PC-3 (cell line): Measurements from ENCODE around the gene SCNN1B. TPM values are rescaled to one million over a fixed set of nuclear protein-coding genes. Genes with fewer than 3 reads are reported as not detected.
A peak's percentile ranks its signal among the peaks of the same experiment; 100 is the strongest.

Source experiments
- ATAC-seq: fragments of 200-7000 bp; cut with Tn5 transposase; 2 replicates; pipeline ENCODE4 v1.9.1; 2020; ENCODE audit warnings: mild to moderate bottlenecking, moderate library complexity
- BruUV-seq: library from RNA; stranded (reverse); fragments of 400-500 nt; replicated peaks from 2 replicates; lab custom pipeline; 2021; lab: Mats Ljungman, UMichigan
- CTCF ChIA-PET: fragments of 300-600 bp; sonication (Branson Sonifier 250); formaldehyde crosslinking; loops from one replicate; lab custom pipeline; 2022; ENCODE audit warnings: antibody characterized with exemption; lab: Charles Lee
- POLR2A ChIA-PET: fragments of 300-600 bp; sonication (Branson Sonifier 250); formaldehyde crosslinking; loops from one replicate; lab custom pipeline; 2022; ENCODE audit warnings: antibody characterized with exemption; ENCODE audit not compliant: unreplicated experiment; lab: Charles Lee
- DNase-seq: peaks from one replicate; pipeline ENCODE4 v3.0.0-alpha.2; 2015
- H2AFZ ChIP-seq: fragments of 300-600 bp; sonication (generic); 2 replicates; pipeline ENCODE4 v1.6.0; 2016; ENCODE audit warnings: antibody characterized with exemption, low read length
- H3F3A ChIP-seq: fragments of 300-600 bp; sonication (generic); one replicate; pipeline ENCODE4 v1.6.0; 2017; ENCODE audit warnings: antibody characterized with exemption, low read length, control low read depth, mild to moderate bottlenecking; ENCODE audit not compliant: unreplicated experiment
- H3K27ac ChIP-seq: fragments of 300-600 bp; sonication (generic); 2 replicates; pipeline ENCODE4 v1.5.1; 2016; ENCODE audit warnings: mild to moderate bottlenecking, low read length
- H3K27me3 ChIP-seq: fragments of 300-600 bp; sonication (generic); 2 replicates; pipeline ENCODE4 v1.6.1; 2016; ENCODE audit warnings: low read length, mixed read lengths
- H3K36me3 ChIP-seq: fragments of 300-600 bp; sonication (generic); 2 replicates; pipeline ENCODE4 v1.6.1; 2016; ENCODE audit warnings: low read depth, mixed run types, low read length, mixed read lengths
- H3K4me1 ChIP-seq: fragments of 300-600 bp; sonication (generic); 2 replicates; pipeline ENCODE4 v1.5.1; 2016; ENCODE audit warnings: low read length; ENCODE audit not compliant: insufficient read depth
- H3K4me2 ChIP-seq: fragments of 300-600 bp; sonication (generic); 2 replicates; pipeline ENCODE4 v1.6.0; 2016; ENCODE audit warnings: low read length
- H3K4me3 ChIP-seq: fragments of 300-600 bp; sonication (generic); 2 replicates; pipeline ENCODE4 v1.5.1; 2016; ENCODE audit warnings: mild to moderate bottlenecking, low read length, mixed read lengths
- H3K79me2 ChIP-seq: fragments of 300-600 bp; sonication (generic); 2 replicates; pipeline ENCODE4 v1.6.1; 2017; ENCODE audit warnings: low read length, mixed read lengths
- H3K9ac ChIP-seq: fragments of 300-600 bp; sonication (generic); 2 replicates; pipeline ENCODE4 v1.6.0; 2016; ENCODE audit warnings: mild to moderate bottlenecking, low read length
- H3K9me2 ChIP-seq: fragments of 300-600 bp; sonication (generic); replicated peaks from 2 replicates; pipeline ENCODE4 v1.6.1; 2016; ENCODE audit warnings: mixed run types, low read length, mixed read lengths
- H3K9me3 ChIP-seq: fragments of 300-600 bp; sonication (generic); 2 replicates; pipeline ENCODE4 v1.6.1; 2016; ENCODE audit warnings: low read length, mixed read lengths
- H4K20me1 ChIP-seq: fragments of 300-600 bp; sonication (generic); 2 replicates; pipeline ENCODE4 v1.6.1; 2016; ENCODE audit warnings: low read length, mixed read lengths
- EZH2 ChIP-seq: fragments of 300-600 bp; sonication (generic); IDR thresholded peaks from one replicate; pipeline ENCODE4 v1.6.1; 2017; ENCODE audit warnings: antibody characterized with exemption, mild to moderate bottlenecking, low read length; ENCODE audit not compliant: unreplicated experiment
- EZH2phosphoT487 ChIP-seq: fragments of 300-600 bp; sonication (generic); IDR thresholded peaks from 2 replicates; pipeline ENCODE4 v1.6.1; 2018; ENCODE audit warnings: mild to moderate bottlenecking, antibody characterized with exemption, low read length, borderline replicate concordance
- intact Hi-C: fragments of 100-400 bp; cut with micrococcal nuclease; formaldehyde crosslinking; loops from 2 replicates; pipeline ENCODE4 v1.9.0; 2023
- total RNA-seq: library from RNA; depleted of rRNA; stranded (reverse); fragments of >200 nt; gene quantifications from 2 replicates; pipeline ENCODE4 v1.2.3, GENCODE V29; 2014
- TF ChIP-seq, protein P1 (sequence below): fragments of 300-600 bp; sonication (generic); conservative IDR thresholded peaks from 2 replicates; pipeline ENCODE4 v1.5.1; 2017; ENCODE audit warnings: antibody characterized with exemption, low read depth, mild to moderate bottlenecking, low read length

The SCNN1B gene
- total RNA-seq, 1 experiment from 2014 or later = 4.1 TPM

DNA sequence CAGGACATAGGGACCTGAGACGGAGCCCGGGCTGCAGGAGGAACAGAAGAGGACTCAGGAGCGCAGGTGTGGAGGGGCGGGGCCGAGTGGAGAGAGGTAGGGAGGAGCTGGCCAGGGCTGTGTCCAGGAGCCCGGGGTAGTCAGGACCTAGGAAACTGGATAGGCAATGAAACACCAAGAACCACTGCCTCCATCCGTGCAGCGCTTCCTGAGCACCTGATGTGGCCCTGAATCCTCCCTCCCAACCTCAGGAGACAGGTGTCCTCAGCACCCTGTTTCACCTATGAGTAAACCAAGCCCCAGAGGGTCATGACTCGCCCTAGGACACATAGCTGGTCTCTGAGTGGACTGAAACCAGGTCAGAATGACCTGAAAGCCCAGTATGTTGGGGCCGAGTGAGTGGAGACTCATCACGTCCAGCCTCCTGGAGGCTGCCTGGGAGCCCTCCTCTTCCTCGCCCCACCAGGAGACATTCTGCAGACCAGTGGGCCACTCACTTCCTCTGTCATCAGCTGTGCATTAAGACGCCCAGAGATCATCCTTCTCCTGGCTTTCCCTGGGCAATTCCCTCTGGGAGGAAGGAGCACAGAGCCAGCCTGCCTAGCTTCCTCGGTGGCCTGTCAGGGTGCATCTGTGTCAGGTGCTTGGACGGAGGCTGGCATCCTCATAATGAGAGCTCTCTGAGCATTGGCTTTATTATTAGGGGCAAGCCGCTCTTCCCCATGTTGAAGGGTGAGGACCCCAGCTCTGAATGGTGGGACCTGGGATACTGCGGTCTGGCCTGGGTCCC lies 72.8 kb downstream of the SCNN1B start:
- peak; percentile 71 for ATAC-seq

DNA sequence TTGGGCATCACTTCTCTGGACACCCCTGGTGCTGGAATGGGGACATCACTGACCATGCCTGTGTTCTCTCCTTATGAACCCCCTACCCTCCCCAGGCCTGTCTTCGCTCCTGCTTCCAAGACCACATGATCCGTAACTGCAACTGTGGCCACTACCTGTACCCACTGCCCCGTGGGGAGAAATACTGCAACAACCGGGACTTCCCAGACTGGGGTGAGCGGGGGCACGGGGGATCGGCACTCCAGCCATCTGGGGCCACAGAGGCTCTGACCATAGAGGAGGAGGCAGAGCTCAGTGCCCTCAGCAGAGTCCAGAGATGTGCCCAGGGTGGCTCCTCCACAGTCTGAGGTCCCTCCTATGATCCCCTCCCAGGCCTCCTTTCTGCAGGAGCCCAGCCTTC lies 73.5 kb downstream of the SCNN1B start:
- H3K27ac ChIP-seq = no peak overlapping the region
- no peaks in the 10 kb centered on the region for H4K20me1 ChIP-seq
- H3K9me2 ChIP-seq = no peaks in the 10 kb centered on the region
- POLR2A ChIA-PET = no interaction called here
- no peak overlapping the region for H3K4me3 ChIP-seq
- BruUV-seq = no TSS peak
- no peaks in the 10 kb centered on the region for H3K27me3 ChIP-seq
- no peak for ATAC-seq
- no peak for TF ChIP-seq EZH2
- TF ChIP-seq, protein P1, sequence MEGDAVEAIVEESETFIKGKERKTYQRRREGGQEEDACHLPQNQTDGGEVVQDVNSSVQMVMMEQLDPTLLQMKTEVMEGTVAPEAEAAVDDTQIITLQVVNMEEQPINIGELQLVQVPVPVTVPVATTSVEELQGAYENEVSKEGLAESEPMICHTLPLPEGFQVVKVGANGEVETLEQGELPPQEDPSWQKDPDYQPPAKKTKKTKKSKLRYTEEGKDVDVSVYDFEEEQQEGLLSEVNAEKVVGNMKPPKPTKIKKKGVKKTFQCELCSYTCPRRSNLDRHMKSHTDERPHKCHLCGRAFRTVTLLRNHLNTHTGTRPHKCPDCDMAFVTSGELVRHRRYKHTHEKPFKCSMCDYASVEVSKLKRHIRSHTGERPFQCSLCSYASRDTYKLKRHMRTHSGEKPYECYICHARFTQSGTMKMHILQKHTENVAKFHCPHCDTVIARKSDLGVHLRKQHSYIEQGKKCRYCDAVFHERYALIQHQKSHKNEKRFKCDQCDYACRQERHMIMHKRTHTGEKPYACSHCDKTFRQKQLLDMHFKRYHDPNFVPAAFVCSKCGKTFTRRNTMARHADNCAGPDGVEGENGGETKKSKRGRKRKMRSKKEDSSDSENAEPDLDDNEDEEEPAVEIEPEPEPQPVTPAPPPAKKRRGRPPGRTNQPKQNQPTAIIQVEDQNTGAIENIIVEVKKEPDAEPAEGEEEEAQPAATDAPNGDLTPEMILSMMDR = no peak
- no peak for TF ChIP-seq EZH2phosphoT487
- no peak for DNase-seq
- H3K9ac ChIP-seq = no peak overlapping the region
- H3K36me3 ChIP-seq = no peaks in the 10 kb centered on the region
- H3K4me1 ChIP-seq = no peaks in the 10 kb centered on the region
- H2AFZ ChIP-seq = no peak overlapping the region
- H3K9me3 ChIP-seq = no peaks in the 10 kb centered on the region
- intact Hi-C loops = no loop called here
- no peaks in the 10 kb centered on the region for H3F3A ChIP-seq
- H3K4me2 ChIP-seq = no peak overlapping the region
- CTCF ChIA-PET = no interaction called here
- H3K79me2 ChIP-seq = no peaks in the 10 kb centered on the region

More for the DNA sequence above, 72.8 kb downstream of the SCNN1B start:
- ChIA-PET CTCF (interaction anchor here (0.5 kb wide), 1 partner anchor 239 kb away, joined by 3 read pairs; no protein-coding TSS in a partner anchor), POLR2A (no interaction called here)
- no peaks in the 10 kb centered on the region for H3K27me3 ChIP-seq
- H3K9me3 ChIP-seq = no peaks in the 10 kb centered on the region
- no peaks in the 10 kb centered on the region for H3F3A ChIP-seq
- H4K20me1 ChIP-seq = no peaks in the 10 kb centered on the region
- H3K4me2 ChIP-seq = no peak overlapping the region
- H3K79me2 ChIP-seq = no peaks in the 10 kb centered on the region
- H3K36me3 ChIP-seq = no peaks in the 10 kb centered on the region
- H3K4me1 ChIP-seq = no peaks in the 10 kb centered on the region
- DNase-seq = peak; percentile 35
- H3K4me3 ChIP-seq = no peak overlapping the region
- no peaks in the 10 kb centered on the region for H3K9me2 ChIP-seq
- no peak overlapping the region for H3K9ac ChIP-seq
- H3K27ac ChIP-seq = no peak overlapping the region
- TF ChIP-seq EZH2 (no peak), EZH2phosphoT487 (no peak)
- TF ChIP-seq, protein P1 = no peak
- intact Hi-C loops = no loop called here
- no TSS peak for BruUV-seq
- no peak overlapping the region for H2AFZ ChIP-seq
